Left lung (tissue), 10 donors: ENCODE results near the gene MYOM1. TPM values are rescaled to one million over a fixed set of nuclear protein-coding genes. Genes with fewer than 3 reads are reported as not detected.

Experiments used
- ATAC-seq: fragments of 200-7000 bp; cut with Tn5 transposase; one replicate; pipeline ENCODE4 v1.9.1; 2020; ENCODE audit warnings: moderate library complexity
- DNase-seq, 4 donors: peaks; one replicate each; pipeline ENCODE4 v3.0.0-alpha.2; 2013 to 2020
- H3K27ac ChIP-seq, 2 donors: fragments of 200-600 bp; sonication (generic) in 1 of 2; one replicate each; pipeline versions ENCODE4 v1.5.0 to v1.8.0; 2020 to 2021
- H3K27me3 ChIP-seq, 2 donors: fragments of 200-600 bp; sonication (generic) in 1 of 2; one replicate each; pipeline versions ENCODE4 v1.5.0 to v1.8.0; 2020 to 2021
- H3K36me3 ChIP-seq, 2 donors: fragments of 200-600 bp; sonication (generic) in 1 of 2; one replicate each; pipeline versions ENCODE4 v1.5.0 to v1.8.0; 2020 to 2021
- H3K4me1 ChIP-seq, 2 donors: fragments of 200-600 bp; one replicate each; pipeline ENCODE4 v1.8.0; 2021
- H3K4me3 ChIP-seq, 2 donors: fragments of 200-600 bp; sonication (generic) in 1 of 2; one replicate each; pipeline versions ENCODE4 v1.5.0 to v1.8.0; 2020 to 2021; ENCODE audit warnings: mild to moderate bottlenecking in 1 of 2
- H3K9me3 ChIP-seq, 2 donors: fragments of 200-600 bp; sonication (generic) in 1 of 2; one replicate each; pipeline versions ENCODE4 v1.5.0 to v1.8.0; 2020 to 2021
- CTCF ChIP-seq, 2 donors: fragments of 200-600 bp; sonication (generic) in 1 of 2; IDR thresholded peaks; one replicate each; pipeline versions ENCODE4 v1.5.0 to v1.8.0; 2021; ENCODE audit warnings: antibody characterized with exemption in 2 of 2
- intact Hi-C, 2 donors: fragments of 100-400 bp; cut with DNase I; formaldehyde crosslinking; loops; one replicate each; pipeline versions ENCODE4 v1.11.2 to v1.14.2; 2022
- polyA plus RNA-seq, 6 donors: library from polyadenylated mRNA; unstranded; fragments of 120-200 nt; gene quantifications; one replicate each; pipeline ENCODE4 v1.2.1, GENCODE V29; 2013; ENCODE audit not compliant: insufficient read length in 6 of 6
- total RNA-seq, 2 donors: library from RNA; stranded (reverse); fragmentation: NEBNext Ultra II Directional; extraction: Animal tissue kit (Norgen Biotek cat#: 25700); gene quantifications; one replicate each; pipeline ENCODE4 v1.2.1, GENCODE V29; 2021
- donor health status: DM: no; HTN: yes; CAD: no.
- donor health status: DM: no; HTN: no; CAD: no.

The MYOM1 gene
- total and polyA plus RNA-seq, 8 donors = 1.5 to 4.5 (median 2.4) TPM

- intact Hi-C loops = loop anchor here in 1 of 2 donors (10.0 kb wide), 1 partner anchor 96 kb away; the partner anchor contains the start of gene MYL12A
- peaks cover 0 to 6% of the 10 kb centered on the region in 2 donors for H3K4me1 ChIP-seq
- no peak overlapping the region for H3K4me3 ChIP-seq
- H3K9me3 ChIP-seq = no peaks in the 10 kb centered on the region
- no peak for TF ChIP-seq CTCF (IDR thresholded peaks at IDR 0.05)
- no peak for DNase-seq
- H3K27me3 ChIP-seq = no peaks in the 10 kb centered on the region
- no peak overlapping the region for H3K27ac ChIP-seq
- ATAC-seq = no peak
- H3K36me3 ChIP-seq = no peaks in the 10 kb centered on the region
Measured at GRCh38 chr18:3148930-3149535, 70.7 kb downstream of the MYOM1 start.

- TF ChIP-seq CTCF (IDR thresholded peaks at IDR 0.05) = no peak
- H3K27me3 ChIP-seq = no peaks in the 10 kb centered on the region
- no peaks in the 10 kb centered on the region for H3K36me3 ChIP-seq
- peaks cover 0 to 6% of the 10 kb centered on the region in 2 donors for H3K4me1 ChIP-seq
- H3K27ac ChIP-seq = no peak overlapping the region
- ATAC-seq (no peak), DNase-seq (no peak)
- H3K9me3 ChIP-seq = peaks cover 0 to 4% of the 10 kb centered on the region in 2 donors
- intact Hi-C loops = loop anchor here in 1 of 2 donors (10.0 kb wide), 1 partner anchor 97 kb away; the partner anchor contains the start of gene MYL12A
- no peak overlapping the region for H3K4me3 ChIP-seq
Measured at GRCh38 chr18:3147935-3148554, 71.7 kb downstream of the MYOM1 start.

GRCh38 chr18:3140986-3141639, 78.7 kb downstream of the MYOM1 start:
- H3K4me1 ChIP-seq = no peaks in the 10 kb centered on the region
- H3K27ac ChIP-seq = no peak overlapping the region
- H3K4me3 ChIP-seq = no peak overlapping the region
- no peak for TF ChIP-seq CTCF (IDR thresholded peaks at IDR 0.05)
- no peak for DNase-seq
- no peaks in the 10 kb centered on the region for H3K36me3 ChIP-seq
- H3K27me3 ChIP-seq = no peaks in the 10 kb centered on the region
- no peak for ATAC-seq
- H3K9me3 ChIP-seq = peaks cover 0 to 10% of the 10 kb centered on the region in 2 donors
- intact Hi-C loops = loop anchor here in 1 of 2 donors (10.0 kb wide), 1 partner anchor 104 kb away; the partner anchor contains the start of gene MYL12A

- Histone ChIP-seq H3K27ac (no peak overlapping the region), H3K9me3 (peaks cover 0 to 10% of the 10 kb centered on the region in 2 donors), H3K27me3 (no peaks in the 10 kb centered on the region), H3K36me3 (no peaks in the 10 kb centered on the region), H3K4me3 (no peak overlapping the region), H3K4me1 (no peaks in the 10 kb centered on the region)
- DNase-seq (no peak), ATAC-seq (no peak)
- TF ChIP-seq CTCF (IDR thresholded peaks at IDR 0.05) = no peak
- intact Hi-C loops = loop anchor here in 1 of 2 donors (10.0 kb wide), 1 partner anchor 104 kb away; the partner anchor contains the start of gene MYL12A
Measured at GRCh38 chr18:3140342-3140741, 79.4 kb downstream of the MYOM1 start.

- no peaks in the 10 kb centered on the region for H3K36me3 ChIP-seq
- no peak for TF ChIP-seq CTCF (IDR thresholded peaks at IDR 0.05)
- H3K4me1 ChIP-seq = no peaks in the 10 kb centered on the region
- H3K27ac ChIP-seq = no peak overlapping the region
- peaks cover 0 to 10% of the 10 kb centered on the region in 2 donors for H3K9me3 ChIP-seq
- H3K27me3 ChIP-seq = no peaks in the 10 kb centered on the region
- ATAC-seq = no peak
- intact Hi-C loops = loop anchor here in 1 of 2 donors (10.0 kb wide), 1 partner anchor 205 kb away; no protein-coding TSS in a partner anchor
- H3K4me3 ChIP-seq = no peak overlapping the region
- DNase-seq = no peak
Measured at GRCh38 chr18:3139406-3139805, 80.4 kb downstream of the MYOM1 start.
